ENCODE results near the gene GPR183.

GPR183 gene

GRCh38 chr13:99346335-99347042 is 39.3 kb upstream of the GPR183 start:
- H3K4me3 ChIP-seq (ENCODE audit: low read length) = no peak overlapping the region
- no peak for TF ChIP-seq CTCF (conservative IDR thresholded peaks at IDR 0.05; ENCODE audit: low read length)
- peak; percentile 56 for DNase-seq (ENCODE audit: low read depth)

GRCh38 chr13:99345345-99345744 is 38.1 kb upstream of the GPR183 start:
- DNase-seq (ENCODE audit: low read depth) = no peak
- no peak for TF ChIP-seq CTCF (conservative IDR thresholded peaks at IDR 0.05; ENCODE audit: low read length)

GRCh38 chr13:99344610-99345208 is 37.5 kb upstream of the GPR183 start:
- DNase-seq (ENCODE audit: low read depth) = no peak
- H3K4me3 ChIP-seq (ENCODE audit: low read length) = no peak overlapping the region
- TF ChIP-seq CTCF (conservative IDR thresholded peaks at IDR 0.05; ENCODE audit: low read length) = no peak

More at GRCh38 chr13:99345345-99345744, 38.1 kb upstream of the GPR183 start:
- no peak overlapping the region for H3K4me3 ChIP-seq (ENCODE audit: low read length)

- TF ChIP-seq CTCF (conservative IDR thresholded peaks at IDR 0.05; ENCODE audit: low read length) = no peak
- no peak overlapping the region for H3K4me3 ChIP-seq (ENCODE audit: low read length)
- DNase-seq (ENCODE audit: low read depth) = no peak
Measured at GRCh38 chr13:99342723-99343315, 35.6 kb upstream of the GPR183 start.

GRCh38 chr13:99341969-99342722 is 34.9 kb upstream of the GPR183 start:
- no peak for DNase-seq (ENCODE audit: low read depth)
- no peak overlapping the region for H3K4me3 ChIP-seq (ENCODE audit: low read length)
- no peak for TF ChIP-seq CTCF (conservative IDR thresholded peaks at IDR 0.05; ENCODE audit: low read length)

GRCh38 chr13:99340638-99341037 is 33.4 kb upstream of the GPR183 start:
- no peak for DNase-seq (ENCODE audit: low read depth)
- H3K4me3 ChIP-seq (ENCODE audit: low read length) = no peak overlapping the region
- TF ChIP-seq CTCF (conservative IDR thresholded peaks at IDR 0.05; ENCODE audit: low read length) = no peak

All from AG10803 (cell line).